ENCODE data around the gene NEUROG3.

DNA sequence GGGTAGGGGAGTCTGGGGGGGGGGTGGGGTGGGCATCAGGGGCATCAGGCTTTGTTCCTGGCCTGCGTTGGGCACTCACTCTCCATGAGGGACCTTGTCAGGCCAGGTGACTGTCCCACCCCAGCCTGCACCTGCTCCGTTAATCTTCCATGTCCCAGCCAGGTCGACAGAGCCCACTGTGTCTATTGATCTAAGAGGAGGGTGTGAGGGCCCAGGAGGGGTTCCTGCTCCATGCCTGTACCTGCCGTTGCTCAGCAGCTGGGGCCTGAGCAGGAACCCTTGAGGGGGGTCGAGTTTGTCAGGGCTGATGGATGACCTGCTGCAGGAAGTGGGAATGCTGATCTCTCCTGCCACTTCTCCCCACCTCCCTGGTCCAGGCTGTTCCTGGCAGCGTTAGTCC, 18.6 kb downstream of the NEUROG3 start:
- TF ChIP-seq, protein P1, sequence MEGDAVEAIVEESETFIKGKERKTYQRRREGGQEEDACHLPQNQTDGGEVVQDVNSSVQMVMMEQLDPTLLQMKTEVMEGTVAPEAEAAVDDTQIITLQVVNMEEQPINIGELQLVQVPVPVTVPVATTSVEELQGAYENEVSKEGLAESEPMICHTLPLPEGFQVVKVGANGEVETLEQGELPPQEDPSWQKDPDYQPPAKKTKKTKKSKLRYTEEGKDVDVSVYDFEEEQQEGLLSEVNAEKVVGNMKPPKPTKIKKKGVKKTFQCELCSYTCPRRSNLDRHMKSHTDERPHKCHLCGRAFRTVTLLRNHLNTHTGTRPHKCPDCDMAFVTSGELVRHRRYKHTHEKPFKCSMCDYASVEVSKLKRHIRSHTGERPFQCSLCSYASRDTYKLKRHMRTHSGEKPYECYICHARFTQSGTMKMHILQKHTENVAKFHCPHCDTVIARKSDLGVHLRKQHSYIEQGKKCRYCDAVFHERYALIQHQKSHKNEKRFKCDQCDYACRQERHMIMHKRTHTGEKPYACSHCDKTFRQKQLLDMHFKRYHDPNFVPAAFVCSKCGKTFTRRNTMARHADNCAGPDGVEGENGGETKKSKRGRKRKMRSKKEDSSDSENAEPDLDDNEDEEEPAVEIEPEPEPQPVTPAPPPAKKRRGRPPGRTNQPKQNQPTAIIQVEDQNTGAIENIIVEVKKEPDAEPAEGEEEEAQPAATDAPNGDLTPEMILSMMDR (IDR thresholded peaks at IDR 0.05) = no peak
- no peak for TF ChIP-seq POLR2AphosphoS5 (IDR thresholded peaks at IDR 0.05)
- TF ChIP-seq POLR2A (IDR thresholded peaks at IDR 0.05) = no peak

Data from stomach (tissue), 4 donors.